GM21576 (cell line): ENCODE results near the gene IGF1.
"Not testable (repeated sequence)": the region's sequence is repeated elsewhere in the genome, so short reads cannot be mapped to it uniquely, and the experiment has no call there.

ENCODE experiments used
- ATAC-seq: cut with Tn5 transposase; IDR thresholded peaks from one replicate; pipeline ENCODE4 v1.9.1; 2021; ENCODE audit warnings: mild to moderate bottlenecking, moderate library complexity; ENCODE audit not compliant: unreplicated experiment

Gene IGF1

GRCh38 chr12:102394200-102394599 lies 86.2 kb downstream of the IGF1 start:
- no peak for ATAC-seq

- no peak for ATAC-seq
Measured at GRCh38 chr12:102390068-102390467, 90.3 kb downstream of the IGF1 start.

- no peak for ATAC-seq
Measured at GRCh38 chr12:102388469-102388868, 91.9 kb downstream of the IGF1 start.

GRCh38 chr12:102385343-102385742 lies 95.0 kb downstream of the IGF1 start:
- ATAC-seq, result no peak

- no peak for ATAC-seq
Measured at GRCh38 chr12:102379346-102380162, 100.8 kb downstream of the IGF1 start.

GRCh38 chr12:102376781-102377180 lies 103.6 kb downstream of the IGF1 start:
- no peak for ATAC-seq

GRCh38 chr12:102376181-102376747 lies 104.1 kb downstream of the IGF1 start:
- no peak for ATAC-seq

- ATAC-seq, result no peak
Measured at GRCh38 chr12:102374190-102374589, 106.2 kb downstream of the IGF1 start.

- ATAC-seq, result no peak
Measured at GRCh38 chr12:102372087-102372486, 108.3 kb downstream of the IGF1 start.

- ATAC-seq, result no peak
Measured at GRCh38 chr12:102371165-102371564, 109.2 kb downstream of the IGF1 start.

- no peak for ATAC-seq
Measured at GRCh38 chr12:102369876-102370275, 110.5 kb downstream of the IGF1 start.

GRCh38 chr12:102365365-102365764 lies 115.0 kb downstream of the IGF1 start:
- ATAC-seq, result no peak

GRCh38 chr12:102364709-102365108 lies 115.7 kb downstream of the IGF1 start:
- ATAC-seq, result no peak

GRCh38 chr12:102356690-102357089 lies 123.7 kb downstream of the IGF1 start:
- no peak for ATAC-seq

GRCh38 chr12:102354281-102354680 lies 126.1 kb downstream of the IGF1 start:
- not testable (repeated sequence) for ATAC-seq

- no peak for ATAC-seq
Measured at GRCh38 chr12:102351322-102351721, 129.0 kb downstream of the IGF1 start.

GRCh38 chr12:102350070-102350469 lies 130.3 kb downstream of the IGF1 start:
- ATAC-seq, result no peak

GRCh38 chr12:102349079-102349478 lies 131.3 kb downstream of the IGF1 start:
- ATAC-seq, result no peak

- ATAC-seq, result no peak
Measured at GRCh38 chr12:102347811-102348210, 132.6 kb downstream of the IGF1 start.
